Spinal cord (tissue), 4 donors: ENCODE results near the gene SPATA21. TPM values are rescaled to one million over a fixed set of nuclear protein-coding genes. Genes with fewer than 3 reads are reported as not detected.

ENCODE experiments used
- polyA plus RNA-seq, 2 donors: library from polyadenylated mRNA; unstranded; fragments of 120-200 nt; gene quantifications; one replicate each; pipeline ENCODE4 v1.2.1, GENCODE V29; 2013; ENCODE audit not compliant: insufficient read length in 2 of 2
- total RNA-seq, 2 donors: library from RNA; depleted of rRNA in 1 of 2; stranded (reverse); fragments of 120-200 nt in 1 of 2; fragments of >200 nt in 1 of 2; gene quantifications; one replicate each; pipeline versions ENCODE4 v1.2.3 to v1.2.4, GENCODE V29; 2013 to 2014

The SPATA21 gene
- total and polyA plus RNA-seq, 4 donors = 0.17 to 0.59 TPM; not detected in 2

Other genes with a start within 250 kb of the SPATA21 start
- 1 to 10 TPM; 1.6 to 2.8 TPM for gene ARHGEF19, start 224.8 kb downstream of the SPATA21 start, total RNA-seq
- 1 to 10 TPM; 2.3 to 5.1 TPM for gene ARHGEF19, start 224.8 kb downstream of the SPATA21 start, polyA plus RNA-seq
- gene CPLANE2, start 200.2 kb downstream of the SPATA21 start, total RNA-seq = 10 to 100 TPM; 12.1 to 13.3 TPM
- gene CPLANE2, start 200.2 kb downstream of the SPATA21 start, polyA plus RNA-seq = 10 to 100 TPM; 12.2 to 14.3 TPM
- 10 to 100 TPM; 22.8 to 27.8 TPM for gene FBXO42, start 84.9 kb downstream of the SPATA21 start, total RNA-seq
- gene FBXO42, start 84.9 kb downstream of the SPATA21 start, polyA plus RNA-seq = 10 to 100 TPM; 27.2 to 29.2 TPM
- 10 to 100 TPM; 13.1 to 67.3 TPM for gene SZRD1, start 70.2 kb downstream of the SPATA21 start, total RNA-seq
- 10 to 100 TPM; 70.8 to 77.5 TPM for gene SZRD1, start 70.2 kb downstream of the SPATA21 start, polyA plus RNA-seq
- 10 to 100 TPM; 45.3 to 96.6 TPM for gene NECAP2, start 3.3 kb upstream of the SPATA21 start, total RNA-seq
- 10 to 100 TPM; 56.3 to 61.5 TPM for gene NECAP2, start 3.3 kb upstream of the SPATA21 start, polyA plus RNA-seq
- over 10,000 TPM in 1 of 2 donors, 1,000 to 10,000 TPM in 1; 4,182 to 29,651 TPM for gene RNU1-1, start 76.9 kb upstream of the SPATA21 start, total RNA-seq
- 1 to 10 TPM in 1 of 2 donors, not detected in 1; 1.2 TPM for gene RNU1-1, start 76.9 kb upstream of the SPATA21 start, polyA plus RNA-seq
- gene NBPF1, start 176.1 kb upstream of the SPATA21 start, total RNA-seq = 10 to 100 TPM; 78.3 to 79.7 TPM
- gene NBPF1, start 176.1 kb upstream of the SPATA21 start, polyA plus RNA-seq = 100 to 1,000 TPM in 1 of 2 donors, 10 to 100 TPM in 1; 66.5 to 112 TPM
- gene RNU1-3, start 229.5 kb upstream of the SPATA21 start, total RNA-seq = over 10,000 TPM in 1 of 2 donors, 1,000 to 10,000 TPM in 1; 4,182 to 29,651 TPM
- gene RNU1-3, start 229.5 kb upstream of the SPATA21 start, polyA plus RNA-seq = 1 to 10 TPM in 1 of 2 donors, not detected in 1; 1.2 TPM